Amniotic stem cell (primary cell): ENCODE results near the gene XYLT2.
"Not testable (repeated sequence)": the region's sequence is repeated elsewhere in the genome, so short reads cannot be mapped to it uniquely, and the experiment has no call there.

Source experiments
- DNase-seq: peaks from one replicate; lab custom pipeline; 2025; lab: John Stamatoyannopoulos, UW

The XYLT2 gene

DNA sequence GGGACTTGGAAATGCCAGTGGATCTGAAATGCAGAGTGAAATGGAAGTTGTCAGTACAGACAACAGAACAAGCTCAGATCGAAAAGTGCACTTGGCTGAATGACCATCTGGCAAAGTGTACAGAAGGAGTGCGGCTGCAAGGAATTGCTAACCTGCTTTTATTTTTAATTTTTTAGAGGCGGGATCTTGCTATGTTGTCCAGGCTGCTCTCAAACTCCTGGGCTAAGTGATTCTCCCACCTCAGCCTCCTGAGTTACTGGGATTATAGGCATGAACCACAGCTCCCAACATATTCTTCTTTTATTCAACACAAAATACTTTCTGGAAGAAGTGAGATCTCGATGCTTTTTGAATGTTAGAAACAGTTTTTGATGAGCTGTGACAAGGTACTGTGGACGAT, 47.8 kb downstream of the XYLT2 start:
- DNase-seq: no peak

GRCh38 chr17:50394711-50395110, 48.8 kb downstream of the XYLT2 start:
- no peak for DNase-seq

DNA sequence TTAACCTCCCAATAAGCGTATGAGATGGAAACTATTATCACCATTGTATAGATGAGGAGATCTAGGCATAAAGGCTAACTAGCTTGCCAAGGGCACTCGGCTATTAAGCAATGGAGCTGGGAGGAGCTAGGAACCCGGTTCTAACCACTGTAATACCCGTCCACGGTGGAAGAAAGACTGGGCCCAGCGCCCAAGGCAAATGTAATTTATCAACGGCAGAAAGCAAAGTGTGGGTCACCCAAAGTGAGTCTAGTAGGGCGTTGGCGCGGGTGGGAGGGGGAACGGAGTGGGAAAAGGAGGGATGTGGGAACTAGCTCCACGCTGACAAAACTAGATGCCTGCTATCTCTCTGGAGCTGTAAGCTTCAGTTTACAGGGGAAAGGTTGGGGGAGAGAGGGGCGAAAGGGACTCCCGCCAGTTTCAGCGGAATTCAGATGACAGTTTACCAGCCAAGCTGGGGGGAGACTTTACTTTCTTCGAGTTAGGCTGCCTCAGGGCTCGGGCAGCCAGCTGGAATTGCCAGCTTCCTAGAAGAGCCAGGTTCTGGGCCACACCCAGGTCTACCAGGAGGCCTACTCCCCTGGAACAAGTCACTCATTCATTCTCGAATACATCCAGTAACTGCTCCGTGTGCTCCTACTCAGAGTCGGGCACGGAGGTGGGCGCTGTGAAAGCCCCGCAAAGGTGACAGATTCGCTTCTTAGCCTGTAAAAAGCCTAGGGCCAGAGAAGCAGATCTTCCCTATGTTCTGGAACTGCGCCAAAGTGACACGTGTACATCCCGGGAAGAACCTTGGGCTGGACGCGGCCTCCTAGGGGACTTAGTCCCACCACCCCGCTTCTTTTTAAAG, 50.6 kb downstream of the XYLT2 start:
- peak; percentile 14 for DNase-seq

GRCh38 chr17:50397111-50397918, 51.4 kb downstream of the XYLT2 start, which contains the start of gene LRRC59:
Gene LRRC59, minus strand, starts transcription at chr17:50397523. Its CDS starts 206 bp downstream, at chr17:50397317.
- DNase-seq: peak; percentile 65

DNA sequence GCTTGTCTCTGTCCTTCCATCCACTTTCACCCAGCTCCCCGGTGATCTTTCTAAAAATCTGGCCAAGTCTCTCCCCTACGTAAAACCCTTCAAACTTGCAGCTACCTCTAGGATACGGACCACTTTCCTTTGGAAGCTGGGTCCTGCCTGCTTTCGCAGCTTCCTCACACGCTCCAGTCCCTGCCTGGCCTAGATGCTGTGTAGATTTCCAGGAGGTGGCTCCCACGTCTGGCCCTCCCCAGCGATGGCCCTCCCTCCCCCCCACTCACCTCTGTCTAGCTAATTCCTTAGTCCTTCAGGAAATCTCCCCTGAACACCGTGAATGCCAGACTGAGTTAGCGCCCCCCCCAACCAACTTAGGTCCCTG, 52.0 kb downstream of the XYLT2 start:
- no peak for DNase-seq

- not testable (repeated sequence) for DNase-seq
These were observed 52.7 kb downstream of the XYLT2 start for GRCh38 chr17:50398672-50399071.

GRCh38 chr17:50399591-50399990, 53.7 kb downstream of the XYLT2 start:
- not testable (repeated sequence) for DNase-seq

DNA sequence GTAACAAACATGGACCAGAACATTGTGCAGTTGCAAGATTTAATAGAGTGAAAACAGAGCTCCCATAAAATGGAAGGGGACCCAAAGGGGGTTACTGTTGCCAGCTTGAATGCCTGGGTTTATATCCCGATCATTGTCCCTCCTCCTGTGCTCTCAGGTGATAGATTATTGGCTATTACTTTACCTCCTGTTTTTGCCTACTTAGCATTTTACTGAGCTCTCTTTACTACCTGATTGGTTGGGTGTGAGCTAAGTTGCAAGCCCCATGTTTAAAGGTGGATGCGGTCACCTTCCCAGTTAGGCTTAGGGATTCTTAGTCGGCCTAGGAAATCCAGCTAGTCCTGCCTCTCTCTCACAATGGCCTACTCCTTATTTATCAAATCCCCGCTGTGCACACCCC, 59.4 kb downstream of the XYLT2 start:
- DNase-seq: not testable (repeated sequence)

DNA sequence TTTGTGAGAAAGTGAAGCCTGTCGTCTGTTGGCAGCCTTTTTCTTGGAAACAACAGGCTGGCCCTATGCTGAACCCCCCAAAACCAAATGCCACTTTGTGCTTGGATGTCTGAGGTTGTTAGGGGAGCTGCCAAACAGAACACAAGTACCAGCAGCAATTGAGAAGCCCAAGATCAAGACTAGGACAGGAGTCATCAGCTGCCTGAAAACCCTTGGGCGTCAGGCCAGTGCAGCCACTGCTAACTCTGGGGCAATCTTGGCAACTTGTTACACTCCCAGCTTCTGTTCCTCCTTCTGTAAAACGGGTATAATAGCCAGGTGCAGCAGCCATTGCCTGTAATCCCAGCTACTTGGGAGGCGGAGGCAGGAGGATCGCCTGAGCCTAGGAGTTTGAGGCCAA, 60.7 kb downstream of the XYLT2 start:
- no peak for DNase-seq

DNA sequence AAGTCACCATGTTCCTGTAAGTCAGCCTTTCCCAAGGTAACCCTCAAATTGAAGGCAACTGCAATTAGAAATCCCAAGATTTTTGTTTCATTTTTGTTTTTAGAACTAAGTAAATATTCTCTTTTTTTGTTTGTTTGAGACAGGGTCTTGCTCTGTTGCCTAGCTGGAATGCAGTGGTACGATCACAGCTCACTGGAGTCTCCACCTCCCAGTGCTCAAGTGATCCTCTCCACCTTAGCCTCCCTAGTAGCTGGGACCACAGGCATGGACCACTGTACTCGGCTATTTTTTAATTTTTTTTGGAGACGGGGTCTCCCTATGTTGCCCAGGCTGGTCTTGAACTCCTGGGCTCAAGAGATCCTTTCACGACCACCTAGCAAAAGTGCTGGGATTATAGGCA, 62.0 kb downstream of the XYLT2 start:
- DNase-seq: no peak
